Fibroblast of upper back skin (primary cell): ENCODE measurements around the gene REV1.
A peak's percentile ranks its signal among the peaks of the same experiment; 100 is the strongest.
"Not testable (repeated sequence)": the region's sequence is repeated elsewhere in the genome, so short reads cannot be mapped to it uniquely, and the experiment has no call there.

Experiments
- DNase-seq: peaks from one replicate; pipeline ENCODE4 v3.0.0-alpha.2; 2013

Gene REV1

DNA sequence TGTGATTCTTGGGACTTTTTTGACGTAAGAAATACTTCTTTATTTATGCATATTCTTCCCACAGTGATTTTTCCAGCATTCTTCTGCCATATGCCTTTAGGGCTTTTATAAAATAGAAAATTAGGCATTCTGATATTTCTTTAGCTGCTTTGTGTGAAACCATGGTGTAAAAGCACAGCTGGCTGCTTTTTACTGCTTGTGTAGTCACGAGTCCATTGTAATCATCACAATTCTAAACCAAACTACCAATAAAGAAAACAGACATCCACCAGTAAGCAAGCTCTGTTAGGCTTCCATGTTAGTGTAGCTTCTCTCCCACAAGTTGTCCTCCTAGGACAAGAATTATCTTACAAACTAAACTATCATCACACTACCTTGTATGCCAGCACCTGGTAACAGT is 90.0 kb downstream of the REV1 start:
- DNase-seq: no peak

- no peak for DNase-seq
These were observed 90.8 kb downstream of the REV1 start for GRCh38 chr2:99399063-99399462.

- DNase-seq: no peak
These were observed 91.5 kb downstream of the REV1 start for GRCh38 chr2:99398303-99398702.

GRCh38 chr2:99397266-99397920 is 92.4 kb downstream of the REV1 start:
- no peak for DNase-seq

GRCh38 chr2:99395589-99396130 is 94.2 kb downstream of the REV1 start:
- DNase-seq: no peak

GRCh38 chr2:99389946-99390345 is 99.9 kb downstream of the REV1 start:
- DNase-seq: no peak

DNA sequence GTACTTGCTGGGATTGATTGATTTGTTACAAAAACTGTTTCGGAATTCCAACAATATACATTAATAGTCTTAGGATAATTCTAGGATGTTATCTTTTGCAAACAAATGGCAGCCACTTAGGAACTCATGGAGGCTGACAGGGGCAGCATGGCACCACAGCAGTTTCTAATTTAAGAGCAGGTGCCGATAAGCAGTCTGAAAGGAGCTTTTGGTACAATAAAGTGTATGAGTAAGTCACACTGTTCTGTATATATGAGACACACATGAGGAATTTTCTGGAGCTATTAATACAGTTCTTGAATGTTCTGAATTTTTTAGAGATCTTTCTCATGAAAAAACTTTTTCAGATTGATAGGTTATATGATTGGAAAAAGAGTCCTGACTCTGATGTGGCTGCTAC is 100.4 kb downstream of the REV1 start:
- DNase-seq: peak; percentile 44

DNA sequence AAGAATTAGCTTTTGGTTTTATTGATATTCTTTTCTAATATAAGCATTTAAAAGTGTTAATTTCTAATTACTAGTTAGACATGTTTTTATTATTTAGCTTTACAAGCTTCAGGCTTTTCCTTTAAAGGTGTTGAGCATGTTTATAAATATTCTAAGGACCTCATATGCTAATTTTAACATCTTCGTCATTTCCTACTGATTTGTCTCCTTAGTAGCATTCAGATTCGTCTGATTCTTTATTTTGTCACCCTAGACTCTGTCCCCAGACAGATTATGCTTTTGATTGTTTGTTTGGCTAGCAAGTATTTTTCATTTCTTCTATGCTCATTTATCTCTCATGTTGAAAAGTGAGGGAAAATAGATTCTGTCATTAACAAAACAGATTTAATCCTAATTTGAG is 100.9 kb downstream of the REV1 start:
- no peak for DNase-seq

GRCh38 chr2:99386011-99386410 is 103.8 kb downstream of the REV1 start:
- DNase-seq: no peak

DNA sequence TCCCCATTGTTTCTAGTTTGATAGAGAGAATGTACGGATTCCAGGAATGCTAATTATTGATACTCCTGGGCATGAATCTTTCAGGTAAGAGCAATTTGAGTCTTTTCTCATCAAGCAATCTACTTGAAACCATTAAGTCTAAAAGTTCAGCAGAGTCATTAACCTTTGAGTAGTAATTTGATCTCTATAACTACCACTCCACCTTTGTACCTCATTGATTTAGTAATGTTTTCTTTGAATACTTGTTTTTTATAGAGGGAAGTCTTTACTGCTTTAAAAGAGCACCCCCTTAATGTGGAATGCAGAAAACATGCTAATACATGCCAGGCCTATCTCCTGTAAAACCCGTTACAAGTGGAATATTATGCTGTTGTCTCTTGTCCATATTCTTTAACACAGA is 107.7 kb downstream of the REV1 start:
- DNase-seq: no peak

GRCh38 chr2:99380376-99381010 is 109.3 kb downstream of the REV1 start:
- no peak for DNase-seq

GRCh38 chr2:99377879-99378278 is 111.9 kb downstream of the REV1 start:
- no peak for DNase-seq

DNA sequence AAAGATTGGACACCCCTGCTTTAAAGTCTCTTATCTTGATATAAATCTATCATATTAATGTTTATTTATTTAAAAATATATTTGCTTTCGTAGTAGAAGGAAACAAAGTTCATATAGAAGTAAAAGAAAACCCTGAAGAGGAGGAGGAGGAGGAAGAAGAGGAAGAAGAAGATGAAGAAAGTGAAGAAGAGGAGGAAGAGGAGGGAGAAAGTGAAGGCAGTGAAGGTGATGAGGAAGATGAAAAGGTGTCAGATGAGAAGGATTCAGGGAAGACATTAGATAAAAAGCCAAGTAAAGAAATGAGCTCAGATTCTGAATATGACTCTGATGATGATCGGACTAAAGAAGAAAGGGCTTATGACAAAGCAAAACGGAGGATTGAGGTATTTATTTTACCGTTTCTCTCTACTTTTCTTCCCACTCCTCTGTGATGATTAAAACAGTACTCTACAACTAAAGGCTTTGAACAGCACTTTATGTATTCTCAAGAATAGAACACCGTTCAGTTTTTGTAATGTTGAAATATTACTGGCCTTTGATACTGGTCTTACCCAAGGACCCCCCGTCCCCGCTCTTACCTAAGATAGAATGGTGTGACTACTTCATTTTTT is 113.5 kb downstream of the REV1 start:
- DNase-seq: no peak

DNA sequence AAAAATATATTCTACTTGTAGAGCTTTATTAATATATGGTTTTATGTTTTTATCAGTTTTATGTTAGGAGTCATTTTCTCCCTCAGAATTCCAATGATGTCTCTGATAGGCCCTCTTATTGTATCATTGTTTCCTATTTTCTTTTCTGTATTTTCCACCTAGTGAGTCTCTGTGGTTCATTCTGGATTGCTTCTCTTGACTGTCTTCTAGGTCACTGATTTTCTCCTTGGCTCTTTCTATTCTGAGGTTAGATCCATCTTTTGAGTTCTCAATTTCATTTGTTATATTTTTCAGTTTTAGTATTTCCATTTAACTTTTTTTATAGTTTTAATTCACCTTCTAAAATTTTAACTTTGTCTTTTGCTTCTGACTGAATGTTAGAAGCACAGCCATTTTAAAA is 115.1 kb downstream of the REV1 start:
- no peak for DNase-seq

DNA sequence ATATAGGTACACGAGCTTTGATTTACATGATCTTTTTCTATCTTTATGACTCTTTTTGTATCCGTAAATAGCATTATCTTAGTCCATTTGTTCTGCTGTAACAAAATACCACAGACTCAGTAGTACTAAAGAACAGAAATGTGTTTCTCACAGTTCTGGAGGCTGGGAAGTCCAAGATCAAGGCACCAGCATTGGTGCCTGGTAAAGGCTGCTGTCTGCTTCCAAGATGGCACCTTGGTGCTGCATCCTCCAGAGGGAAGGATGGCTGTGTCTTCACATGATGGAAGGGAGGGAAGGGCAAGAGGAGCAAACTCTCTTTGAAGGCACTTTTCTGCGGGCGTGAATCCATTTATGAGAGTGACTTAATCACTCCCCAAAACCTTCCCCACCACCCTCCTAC is 116.7 kb downstream of the REV1 start:
- no peak for DNase-seq

GRCh38 chr2:99368854-99369253 is 121.0 kb downstream of the REV1 start:
- not testable (repeated sequence) for DNase-seq

GRCh38 chr2:99365661-99366060 is 124.2 kb downstream of the REV1 start:
- no peak for DNase-seq

- DNase-seq: no peak
These were observed 133.0 kb downstream of the REV1 start for GRCh38 chr2:99356853-99357252.

DNA sequence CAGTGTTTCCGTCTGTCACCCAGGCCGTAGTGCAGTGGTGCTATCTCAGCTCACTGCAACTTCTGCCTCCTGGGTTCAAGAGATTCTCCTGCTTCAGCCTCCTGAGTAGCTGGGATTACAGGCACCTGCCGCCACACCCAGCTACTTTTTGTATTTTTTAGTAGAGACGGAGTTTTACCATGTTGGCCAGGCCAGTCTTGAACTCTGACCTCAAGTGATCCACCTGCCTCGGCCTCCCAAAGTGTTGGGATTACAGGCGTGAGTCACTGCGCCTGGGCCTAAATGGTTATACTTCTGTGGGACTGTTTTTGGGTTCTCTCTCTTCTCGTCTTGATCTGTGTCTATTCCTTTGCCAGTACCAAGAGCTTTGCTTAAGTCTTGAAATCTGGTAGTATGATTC is 135.0 kb downstream of the REV1 start:
- not testable (repeated sequence) for DNase-seq

- peak; percentile 66 for DNase-seq
These were observed 135.7 kb downstream of the REV1 start for GRCh38 chr2:99354070-99354469.
